GM04503 (cell line): ENCODE data around the gene PTP4A2.
"Not testable (repeated sequence)": the region's sequence is repeated elsewhere in the genome, so short reads cannot be mapped to it uniquely, and the experiment has no call there.

ENCODE experiments used
- DNase-seq: peaks from one replicate; pipeline ENCODE4 v3.0.0-alpha.2; 2012; ENCODE audit warnings: low read depth

PTP4A2 gene

GRCh38 chr1:31924839-31925238 is 13.3 kb downstream of the PTP4A2 start:
- no peak for DNase-seq

GRCh38 chr1:31923901-31924535 is 14.2 kb downstream of the PTP4A2 start:
- DNase-seq = no peak

GRCh38 chr1:31920956-31921355 is 17.2 kb downstream of the PTP4A2 start:
- no peak for DNase-seq

- no peak for DNase-seq
Observed at GRCh38 chr1:31919591-31919990, 18.6 kb downstream of the PTP4A2 start.

- DNase-seq = no peak
Observed at GRCh38 chr1:31915438-31915837, 22.7 kb downstream of the PTP4A2 start.

- no peak for DNase-seq
Observed at GRCh38 chr1:31913968-31914367, 24.2 kb downstream of the PTP4A2 start.

- DNase-seq = no peak
Observed at GRCh38 chr1:31912839-31913239, 25.3 kb downstream of the PTP4A2 start.

- DNase-seq = no peak
Observed at GRCh38 chr1:31911994-31912780, 26.0 kb downstream of the PTP4A2 start.

GRCh38 chr1:31910933-31911332 is 27.2 kb downstream of the PTP4A2 start:
- no peak for DNase-seq

GRCh38 chr1:31909691-31910090 is 28.5 kb downstream of the PTP4A2 start:
- no peak for DNase-seq

- DNase-seq = no peak
Observed at GRCh38 chr1:31906557-31906956, 31.6 kb downstream of the PTP4A2 start.

GRCh38 chr1:31905681-31906080 is 32.5 kb downstream of the PTP4A2 start:
- no peak for DNase-seq

- DNase-seq = no peak
Observed at GRCh38 chr1:31905093-31905509, 33.1 kb downstream of the PTP4A2 start.

- no peak for DNase-seq
Observed at GRCh38 chr1:31904339-31905092, 33.7 kb downstream of the PTP4A2 start.

- no peak for DNase-seq
Observed at GRCh38 chr1:31902510-31902860, 35.7 kb downstream of the PTP4A2 start.

- no peak for DNase-seq
Observed at GRCh38 chr1:31901838-31902509, 36.2 kb downstream of the PTP4A2 start.

- no peak for DNase-seq
Observed at GRCh38 chr1:31900790-31901189, 37.4 kb downstream of the PTP4A2 start.

- DNase-seq = no peak
Observed at GRCh38 chr1:31897526-31898100, 40.6 kb downstream of the PTP4A2 start.

GRCh38 chr1:31895474-31896198 is 42.5 kb downstream of the PTP4A2 start:
- DNase-seq = not testable (repeated sequence)

GRCh38 chr1:31891280-31891679 is 46.9 kb downstream of the PTP4A2 start:
- DNase-seq = no peak

- DNase-seq = no peak
Observed at GRCh38 chr1:31888291-31888690, 49.9 kb downstream of the PTP4A2 start.
